Regular cardiac myocyte (primary cell): ENCODE measurements around the gene HTR1E. TPM values are rescaled to one million over a fixed set of nuclear protein-coding genes. Genes with fewer than 3 reads are reported as not detected.

Experiments used
- total RNA-seq: library from RNA; depleted of rRNA; stranded (reverse); fragments of >200 nt; gene quantifications from 2 replicates; pipeline ENCODE4 v1.2.3, GENCODE V29; 2014

HTR1E gene, protein sequence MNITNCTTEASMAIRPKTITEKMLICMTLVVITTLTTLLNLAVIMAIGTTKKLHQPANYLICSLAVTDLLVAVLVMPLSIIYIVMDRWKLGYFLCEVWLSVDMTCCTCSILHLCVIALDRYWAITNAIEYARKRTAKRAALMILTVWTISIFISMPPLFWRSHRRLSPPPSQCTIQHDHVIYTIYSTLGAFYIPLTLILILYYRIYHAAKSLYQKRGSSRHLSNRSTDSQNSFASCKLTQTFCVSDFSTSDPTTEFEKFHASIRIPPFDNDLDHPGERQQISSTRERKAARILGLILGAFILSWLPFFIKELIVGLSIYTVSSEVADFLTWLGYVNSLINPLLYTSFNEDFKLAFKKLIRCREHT
- total RNA-seq = not detected in 2 replicates

DNA sequence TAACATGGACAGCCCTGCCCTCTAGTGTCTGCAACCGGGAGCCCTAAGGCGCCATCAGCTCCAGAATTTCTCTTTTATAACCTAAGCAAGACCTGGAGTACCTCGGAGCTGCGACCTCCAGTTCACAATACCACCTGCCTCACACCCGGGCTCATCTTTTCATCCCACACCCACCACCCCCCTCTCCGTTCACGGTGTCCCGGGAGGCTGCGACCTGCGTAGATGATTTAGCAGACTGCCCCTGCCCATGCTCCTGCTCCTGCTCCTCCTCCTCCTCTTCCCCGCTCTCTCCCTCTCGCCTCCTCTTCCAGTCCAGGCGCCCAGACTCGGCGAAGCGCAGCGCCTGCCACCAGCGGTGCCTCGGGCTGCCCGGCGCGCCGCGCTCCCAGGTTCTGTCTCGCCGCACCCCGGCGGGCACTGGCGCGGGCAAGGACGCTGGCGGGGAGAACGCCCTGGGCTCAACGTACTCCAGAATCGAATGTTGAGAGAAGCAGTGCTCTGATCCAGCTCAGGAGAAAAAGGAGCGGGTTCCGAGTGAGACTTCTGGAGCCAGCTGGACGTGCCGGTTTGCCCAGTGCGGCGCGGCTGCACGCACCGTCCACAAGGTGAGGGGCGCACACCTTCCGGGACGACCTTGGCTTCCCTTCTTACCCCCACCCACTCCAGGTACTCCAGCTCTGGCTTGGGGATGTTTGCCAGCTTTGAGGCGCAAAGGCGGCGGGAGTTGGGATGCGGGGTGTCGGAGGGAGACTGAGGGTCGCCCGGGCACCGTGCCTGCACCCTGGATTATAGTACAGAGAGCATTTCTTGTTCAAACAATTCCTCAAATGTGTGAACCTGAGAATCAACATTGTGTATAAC is at the start of gene HTR1E:
Gene HTR1E, plus strand, starts transcription at position 310 of the 861 bp plus-strand sequence. CDS start 77,807 bp downstream, outside the sequence.

Other genes with a start within 250 kb of the HTR1E start
- gene CGA, start 157.6 kb downstream of the HTR1E start, total RNA-seq = 0.28 TPM in 1 of 2 replicates, not detected in the other
- 20.7 and 42.0 TPM in 2 replicates for gene ZNF292, start 218.0 kb downstream of the HTR1E start, total RNA-seq